ENCODE data around the gene TTC39B. TPM values are rescaled to one million over a fixed set of nuclear protein-coding genes. Genes with fewer than 3 reads are reported as not detected.

Gene TTC39B
- polyA plus RNA-seq, 3 donors from 2014 or later: 3.8 to 10.4 (median 7.9) TPM

- H3K27ac Mint-ChIP-seq: no peak overlapping the region
- H3K9me3 Mint-ChIP-seq: no peaks in the 10 kb centered on the region
- DNase-seq: no peak
- no peak overlapping the region for H3K4me3 Mint-ChIP-seq
- peaks cover 0 to 7% of the 10 kb centered on the region in 2 donors for H3K4me1 Mint-ChIP-seq
- H3K27me3 Mint-ChIP-seq (ENCODE audit: low read depth in 3 of 3): peaks cover 0 to 2% (median 0%) of the 10 kb centered on the region in 3 donors
- no peaks in the 10 kb centered on the region for H3K36me3 Mint-ChIP-seq
Measured at GRCh38 chr9:15136646-15137045, 170.4 kb downstream of the TTC39B start.

- Mint-ChIP-seq H3K4me1 (peaks cover 0 to 7% of the 10 kb centered on the region in 2 donors), H3K4me3 (no peak overlapping the region), H3K27me3 (ENCODE audit: low read depth in 3 of 3) (peaks cover 0 to 2% (median 0%) of the 10 kb centered on the region in 3 donors), H3K9me3 (no peaks in the 10 kb centered on the region), H3K36me3 (no peaks in the 10 kb centered on the region), H3K27ac (no peak overlapping the region)
- DNase-seq: peak; percentile 14 to 32 (median 26)
Measured at GRCh38 chr9:15135164-15135792, 171.7 kb downstream of the TTC39B start.

- Mint-ChIP-seq H3K4me3 (no peak overlapping the region), H3K36me3 (no peaks in the 10 kb centered on the region), H3K27me3 (ENCODE audit: low read depth in 3 of 3) (no peaks in the 10 kb centered on the region), H3K9me3 (no peaks in the 10 kb centered on the region), H3K27ac (no peak overlapping the region), H3K4me1 (peaks cover 0 to 7% of the 10 kb centered on the region in 2 donors)
- no peak for DNase-seq
Measured at GRCh38 chr9:15133488-15133887, 173.5 kb downstream of the TTC39B start.

GRCh38 chr9:15132091-15132490 is 174.9 kb downstream of the TTC39B start:
- H3K4me1 Mint-ChIP-seq: peaks cover 0 to 7% of the 10 kb centered on the region in 2 donors
- H3K36me3 Mint-ChIP-seq: no peaks in the 10 kb centered on the region
- H3K27ac Mint-ChIP-seq: no peak overlapping the region
- H3K9me3 Mint-ChIP-seq: no peaks in the 10 kb centered on the region
- no peak overlapping the region for H3K4me3 Mint-ChIP-seq
- H3K27me3 Mint-ChIP-seq (ENCODE audit: low read depth in 3 of 3): peaks cover 0 to 2% (median 1%) of the 10 kb centered on the region in 3 donors
- DNase-seq: no peak

- Mint-ChIP-seq H3K36me3 (no peaks in the 10 kb centered on the region), H3K4me3 (no peak overlapping the region), H3K4me1 (peaks cover 0 to 7% of the 10 kb centered on the region in 2 donors), H3K9me3 (no peaks in the 10 kb centered on the region), H3K27ac (no peak overlapping the region), H3K27me3 (ENCODE audit: low read depth in 3 of 3) (peaks cover 0 to 4% (median 4%) of the 10 kb centered on the region in 3 donors)
- no peak for DNase-seq
Measured at GRCh38 chr9:15131094-15131493, 175.9 kb downstream of the TTC39B start.

GRCh38 chr9:15127831-15128230 is 179.2 kb downstream of the TTC39B start:
- no peak overlapping the region for H3K27ac Mint-ChIP-seq
- DNase-seq: no peak
- H3K36me3 Mint-ChIP-seq: no peaks in the 10 kb centered on the region
- H3K9me3 Mint-ChIP-seq: no peaks in the 10 kb centered on the region
- H3K4me1 Mint-ChIP-seq: no peaks in the 10 kb centered on the region
- H3K27me3 Mint-ChIP-seq (ENCODE audit: low read depth in 3 of 3): peaks cover 0 to 4% (median 4%) of the 10 kb centered on the region in 3 donors
- no peak overlapping the region for H3K4me3 Mint-ChIP-seq

- DNase-seq: no peak
- Mint-ChIP-seq H3K4me3 (no peak overlapping the region), H3K36me3 (no peaks in the 10 kb centered on the region), H3K27ac (no peak overlapping the region), H3K9me3 (no peaks in the 10 kb centered on the region), H3K4me1 (no peaks in the 10 kb centered on the region), H3K27me3 (ENCODE audit: low read depth in 3 of 3) (peaks cover 0 to 10% (median 5%) of the 10 kb centered on the region in 3 donors)
Measured at GRCh38 chr9:15121630-15122029, 185.4 kb downstream of the TTC39B start.

GRCh38 chr9:15116130-15116580 is 190.9 kb downstream of the TTC39B start:
- DNase-seq: no peak
- no peaks in the 10 kb centered on the region for H3K4me1 Mint-ChIP-seq
- no peaks in the 10 kb centered on the region for H3K36me3 Mint-ChIP-seq
- peaks cover 0 to 10% (median 5%) of the 10 kb centered on the region in 3 donors for H3K27me3 Mint-ChIP-seq (ENCODE audit: low read depth in 3 of 3)
- H3K27ac Mint-ChIP-seq: no peak overlapping the region
- H3K4me3 Mint-ChIP-seq: no peak overlapping the region
- H3K9me3 Mint-ChIP-seq: no peaks in the 10 kb centered on the region

GRCh38 chr9:15115702-15116101 is 191.3 kb downstream of the TTC39B start:
- H3K27ac Mint-ChIP-seq: no peak overlapping the region
- H3K36me3 Mint-ChIP-seq: no peaks in the 10 kb centered on the region
- H3K4me3 Mint-ChIP-seq: no peak overlapping the region
- H3K4me1 Mint-ChIP-seq: no peaks in the 10 kb centered on the region
- H3K27me3 Mint-ChIP-seq (ENCODE audit: low read depth in 3 of 3): peaks cover 0 to 10% (median 5%) of the 10 kb centered on the region in 3 donors
- no peaks in the 10 kb centered on the region for H3K9me3 Mint-ChIP-seq
- no peak for DNase-seq

- DNase-seq: no peak
- H3K36me3 Mint-ChIP-seq: no peaks in the 10 kb centered on the region
- no peaks in the 10 kb centered on the region for H3K4me1 Mint-ChIP-seq
- no peaks in the 10 kb centered on the region for H3K9me3 Mint-ChIP-seq
- H3K27me3 Mint-ChIP-seq (ENCODE audit: low read depth in 3 of 3): peaks cover 0 to 10% (median 5%) of the 10 kb centered on the region in 3 donors
- H3K27ac Mint-ChIP-seq: no peak overlapping the region
- no peak overlapping the region for H3K4me3 Mint-ChIP-seq
Measured at GRCh38 chr9:15115041-15115440, 192.0 kb downstream of the TTC39B start.

Other genes with a start within 250 kb of the TTC39B start
- gene SNAPC3, start 115.7 kb upstream of the TTC39B start, polyA plus RNA-seq: 10 to 100 TPM in 2 of 3 donors, 1 to 10 TPM in 1; 9.9 to 17.0 (median 11.3) TPM
- 10 to 100 TPM; 26.7 to 73.0 (median 64.8) TPM for gene PSIP1, start 203.8 kb upstream of the TTC39B start, polyA plus RNA-seq
- under 1 TPM in 2 of 3 donors, not detected in 1; 0.33 to 0.62 TPM for gene CCDC171, start 245.8 kb upstream of the TTC39B start, polyA plus RNA-seq

Data from immature natural killer cell (primary cell).